ENCODE results near the gene AAK1.
"Not testable (repeated sequence)": the region's sequence is repeated elsewhere in the genome, so short reads cannot be mapped to it uniquely, and the experiment has no call there.

AAK1 gene

DNA sequence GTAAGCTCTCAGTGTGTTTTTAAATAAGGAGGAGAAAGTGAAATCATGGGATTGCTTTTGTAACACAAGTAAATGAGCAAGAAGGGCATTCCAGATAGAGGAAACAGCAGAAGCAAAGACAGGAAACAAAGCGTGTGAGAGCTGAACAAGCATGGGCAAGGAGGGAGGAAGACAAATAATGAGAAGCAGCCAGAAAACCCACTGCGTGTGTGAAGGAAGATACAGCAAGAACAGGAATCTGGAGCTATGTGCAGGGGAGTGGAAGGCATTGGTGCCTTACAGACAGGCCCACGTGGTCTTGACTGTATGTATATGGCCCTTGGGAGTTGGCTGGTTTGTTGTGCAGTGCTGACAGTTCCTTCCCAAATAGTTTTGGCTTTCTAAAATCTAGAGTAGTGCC lies 88.6 kb downstream of the AAK1 start:
- TF ChIP-seq, protein P1, sequence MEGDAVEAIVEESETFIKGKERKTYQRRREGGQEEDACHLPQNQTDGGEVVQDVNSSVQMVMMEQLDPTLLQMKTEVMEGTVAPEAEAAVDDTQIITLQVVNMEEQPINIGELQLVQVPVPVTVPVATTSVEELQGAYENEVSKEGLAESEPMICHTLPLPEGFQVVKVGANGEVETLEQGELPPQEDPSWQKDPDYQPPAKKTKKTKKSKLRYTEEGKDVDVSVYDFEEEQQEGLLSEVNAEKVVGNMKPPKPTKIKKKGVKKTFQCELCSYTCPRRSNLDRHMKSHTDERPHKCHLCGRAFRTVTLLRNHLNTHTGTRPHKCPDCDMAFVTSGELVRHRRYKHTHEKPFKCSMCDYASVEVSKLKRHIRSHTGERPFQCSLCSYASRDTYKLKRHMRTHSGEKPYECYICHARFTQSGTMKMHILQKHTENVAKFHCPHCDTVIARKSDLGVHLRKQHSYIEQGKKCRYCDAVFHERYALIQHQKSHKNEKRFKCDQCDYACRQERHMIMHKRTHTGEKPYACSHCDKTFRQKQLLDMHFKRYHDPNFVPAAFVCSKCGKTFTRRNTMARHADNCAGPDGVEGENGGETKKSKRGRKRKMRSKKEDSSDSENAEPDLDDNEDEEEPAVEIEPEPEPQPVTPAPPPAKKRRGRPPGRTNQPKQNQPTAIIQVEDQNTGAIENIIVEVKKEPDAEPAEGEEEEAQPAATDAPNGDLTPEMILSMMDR (conservative IDR thresholded peaks at IDR 0.05), result no peak
- peak overlapping the region; percentile 58 for H3K27ac ChIP-seq

DNA sequence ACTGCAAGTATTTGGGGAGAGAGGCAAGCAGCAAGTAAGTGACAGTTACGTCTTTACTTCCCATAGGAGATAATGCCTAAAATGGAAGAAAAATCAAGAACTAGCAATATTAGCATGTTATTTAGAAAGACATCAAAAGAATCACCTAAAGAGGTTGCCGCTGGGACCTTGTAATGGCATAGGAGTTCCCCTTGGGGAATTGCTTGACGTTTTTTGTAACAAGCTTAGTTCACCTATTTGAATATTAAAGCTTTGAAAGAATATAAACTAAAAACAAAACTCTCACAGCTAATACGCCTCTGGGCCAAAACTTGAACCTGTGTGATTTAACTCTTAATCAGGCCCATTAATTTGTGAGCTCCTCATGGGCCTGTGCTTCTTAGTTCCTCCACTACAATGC lies 89.0 kb downstream of the AAK1 start:
- H3K27ac ChIP-seq, result peak overlapping the region; percentile 58
- TF ChIP-seq, protein P1 (conservative IDR thresholded peaks at IDR 0.05), result no peak

DNA sequence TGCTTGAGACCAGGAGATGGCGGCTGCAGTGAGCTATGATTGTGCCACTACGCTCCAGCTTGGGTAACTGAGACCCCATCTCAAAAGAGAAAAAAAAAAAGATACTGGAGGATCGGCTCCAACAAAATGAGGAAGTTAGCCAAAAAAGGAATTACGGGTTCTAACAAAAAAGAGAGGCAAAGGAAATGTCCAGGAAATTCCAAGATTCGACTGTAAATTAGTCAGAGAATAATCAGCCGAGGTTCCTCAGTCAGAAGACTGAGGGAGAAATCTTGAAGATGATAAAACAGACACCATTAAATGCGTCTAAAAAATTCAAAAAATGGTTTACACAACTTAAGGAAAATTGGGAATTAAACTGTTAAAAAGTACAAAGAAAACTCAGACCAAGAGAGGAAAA lies 89.5 kb downstream of the AAK1 start:
- no peak overlapping the region for H3K27ac ChIP-seq
- TF ChIP-seq, protein P1 (conservative IDR thresholded peaks at IDR 0.05), result no peak

DNA sequence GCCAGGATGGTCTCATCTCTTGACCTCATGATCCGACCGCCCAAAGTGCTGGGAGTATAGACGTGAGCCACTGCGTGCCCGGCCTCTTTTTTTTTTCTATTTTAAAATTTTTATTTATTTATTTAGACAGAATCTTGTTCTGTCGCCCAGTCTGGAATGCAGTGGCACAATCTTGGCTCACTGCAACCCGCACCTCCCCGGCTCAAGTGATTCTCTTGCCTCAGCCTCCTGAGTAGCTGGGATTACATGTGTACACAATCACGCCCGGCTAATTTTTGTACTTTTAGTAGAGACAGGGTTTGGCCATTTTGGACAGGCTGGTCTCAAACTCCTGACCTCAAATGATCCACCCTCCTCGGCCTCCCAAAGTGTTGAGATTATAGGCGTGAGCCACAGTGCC lies 93.0 kb downstream of the AAK1 start:
- not testable (repeated sequence) for H3K27ac ChIP-seq

DNA sequence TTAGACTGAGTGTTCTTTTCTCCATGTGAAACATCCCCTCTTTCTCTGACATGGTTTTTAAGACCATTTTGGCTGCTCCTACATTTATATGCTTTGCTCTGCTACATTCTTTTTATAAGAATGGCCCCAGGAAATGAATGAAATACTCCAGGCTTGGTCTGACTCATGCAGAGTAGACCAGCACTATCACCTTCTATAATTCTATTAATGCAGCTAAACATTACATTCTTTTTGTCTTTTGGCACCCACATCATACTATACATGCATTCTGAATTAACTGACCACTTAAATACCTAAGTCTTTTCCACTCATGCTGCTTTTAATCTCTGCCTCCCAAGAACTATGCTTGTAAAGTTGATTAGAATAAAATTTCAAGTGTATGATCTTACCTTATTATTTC lies 94.1 kb downstream of the AAK1 start:
- H3K27ac ChIP-seq, result no peak overlapping the region
- TF ChIP-seq, protein P1 (conservative IDR thresholded peaks at IDR 0.05), result no peak

DNA sequence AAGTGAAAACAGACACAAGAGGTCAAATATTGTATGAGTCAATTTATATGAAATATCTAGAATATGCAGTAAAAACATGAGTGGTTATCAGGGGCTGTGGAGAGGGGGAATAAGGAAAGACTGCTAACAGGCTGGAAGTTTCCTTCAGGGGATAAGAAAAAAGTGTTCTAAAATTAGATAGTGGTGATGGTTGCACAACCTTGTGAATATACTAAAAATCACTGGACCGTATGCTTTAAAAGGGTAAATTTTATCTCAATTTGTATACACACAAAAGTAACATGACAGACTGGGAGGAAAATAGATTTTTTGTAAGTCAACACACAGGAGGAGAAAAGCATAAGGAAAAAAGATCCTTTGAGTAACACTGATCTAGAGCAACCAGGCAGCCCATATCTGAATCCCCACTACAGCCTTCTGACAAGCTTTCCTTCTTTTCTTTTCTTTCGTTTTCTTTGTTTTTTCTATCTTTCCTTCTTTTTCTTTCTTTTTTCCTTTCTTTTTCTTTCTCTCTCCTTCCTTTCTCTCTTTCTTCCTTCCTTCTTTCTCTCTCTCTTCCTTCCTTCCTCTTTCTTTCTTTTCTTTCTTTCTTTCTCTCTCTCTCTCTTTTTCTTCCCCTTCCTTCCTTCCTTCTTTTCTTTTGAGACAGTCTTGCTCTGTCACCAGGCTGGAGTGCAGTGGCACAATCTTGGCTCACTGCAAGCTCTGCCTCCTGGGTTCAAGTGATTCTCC lies 95.4 kb downstream of the AAK1 start:
- TF ChIP-seq, protein P1 (conservative IDR thresholded peaks at IDR 0.05), result no peak

DNA sequence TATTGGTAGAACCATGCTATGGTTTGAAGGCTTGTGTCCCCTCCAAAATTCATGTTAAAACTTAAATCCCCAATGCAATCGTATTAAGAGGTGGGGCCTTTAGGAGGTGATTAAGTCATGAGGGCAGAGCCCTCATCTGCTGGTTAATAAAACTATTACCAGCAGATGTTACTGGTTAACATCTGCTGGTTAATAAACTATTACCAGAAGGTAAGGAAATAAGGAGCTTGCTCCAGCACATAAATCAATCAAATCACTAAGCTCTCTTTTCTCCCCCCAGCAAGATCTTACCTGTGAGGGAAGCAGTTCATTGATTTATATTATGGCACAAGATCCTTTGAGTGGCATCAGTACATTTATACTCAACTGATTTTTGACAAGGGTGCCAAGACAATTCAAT lies 96.9 kb downstream of the AAK1 start:
- TF ChIP-seq, protein P1 (conservative IDR thresholded peaks at IDR 0.05), result no peak

More for the DNA sequence above, 95.4 kb downstream of the AAK1 start:
- H3K27ac ChIP-seq, result no peak overlapping the region

DNA sequence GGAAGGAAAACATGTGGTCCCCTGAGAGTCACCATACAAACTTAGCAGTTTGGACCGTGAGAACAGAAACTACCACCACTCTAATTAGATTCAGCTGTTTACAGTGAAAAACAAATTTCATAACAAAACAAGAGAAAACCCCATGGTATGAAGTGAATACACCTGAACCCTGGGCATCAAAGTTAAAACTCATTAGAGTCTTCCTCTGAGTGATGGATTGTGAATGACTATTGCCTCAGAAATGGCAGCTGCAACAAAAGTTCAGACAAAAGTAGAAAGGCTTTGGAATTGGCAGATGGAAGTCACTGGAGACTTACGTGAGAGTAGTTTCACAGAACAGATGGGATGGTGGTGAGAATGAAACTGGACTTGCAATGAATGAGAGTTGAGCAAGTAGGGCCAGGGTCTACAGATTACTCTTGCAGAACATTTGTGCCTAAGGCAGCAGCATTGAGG lies 98.0 kb downstream of the AAK1 start:
- no peak overlapping the region for H3K27ac ChIP-seq
- TF ChIP-seq, protein P1 (conservative IDR thresholded peaks at IDR 0.05), result no peak

More for the DNA sequence above, 96.9 kb downstream of the AAK1 start:
- no peak overlapping the region for H3K27ac ChIP-seq

Measured in VCaP (cell line).